Right atrium auricular region (tissue), 2 donors: Measurements from ENCODE around the gene SIPA1L3. TPM values are rescaled to one million over a fixed set of nuclear protein-coding genes. Genes with fewer than 3 reads are reported as not detected.

Experiments used
- DNase-seq: peaks from one replicate; pipeline ENCODE4 v3.0.0-alpha.2; 2019; ENCODE audit warnings: low spot score
- H3K27ac ChIP-seq, 2 donors: fragments of 200-600 bp; sonication (generic); 1 replicate in 1 of 2; 2 replicates in 1 of 2; pipeline ENCODE4 v1.5.1; 2016 to 2019
- H3K27me3 ChIP-seq, 2 donors: fragments of 200-600 bp; sonication (generic); one replicate each; pipeline versions ENCODE4 v1.5.1 to v1.6.0; 2017 to 2019
- H3K36me3 ChIP-seq: fragments of 200-600 bp; sonication (generic); one replicate; pipeline ENCODE4 v1.5.1; 2016
- H3K4me1 ChIP-seq, 2 donors: fragments of 200-600 bp; sonication (generic); one replicate each; pipeline versions ENCODE4 v1.5.1 to v1.6.0; 2017 to 2019
- H3K4me3 ChIP-seq, 2 donors: fragments of 200-600 bp; sonication (generic); 1 replicate in 1 of 2; 2 replicates in 1 of 2; pipeline ENCODE4 v1.5.1; 2017 to 2019; ENCODE audit warnings: mild to moderate bottlenecking in 1 of 2, moderate library complexity in 1 of 2
- H3K9me3 ChIP-seq, 2 donors: fragments of 200-600 bp; sonication (generic); one replicate each; pipeline ENCODE4 v1.5.1; 2019
- CTCF ChIP-seq, 2 donors: fragments of 200-600 bp; sonication (generic); IDR thresholded peaks; one replicate each; pipeline ENCODE4 v1.5.1; 2019; ENCODE audit warnings: antibody characterized with exemption in 2 of 2
- total RNA-seq, 2 donors: library from RNA; depleted of rRNA; stranded (reverse); fragments of >200 nt; gene quantifications; one replicate each; pipeline ENCODE4 v1.1.0, GENCODE V29; 2016

SIPA1L3 gene
- total RNA-seq, 2 donors from 2014 or later, result 10.7 to 19.6 TPM

DNA sequence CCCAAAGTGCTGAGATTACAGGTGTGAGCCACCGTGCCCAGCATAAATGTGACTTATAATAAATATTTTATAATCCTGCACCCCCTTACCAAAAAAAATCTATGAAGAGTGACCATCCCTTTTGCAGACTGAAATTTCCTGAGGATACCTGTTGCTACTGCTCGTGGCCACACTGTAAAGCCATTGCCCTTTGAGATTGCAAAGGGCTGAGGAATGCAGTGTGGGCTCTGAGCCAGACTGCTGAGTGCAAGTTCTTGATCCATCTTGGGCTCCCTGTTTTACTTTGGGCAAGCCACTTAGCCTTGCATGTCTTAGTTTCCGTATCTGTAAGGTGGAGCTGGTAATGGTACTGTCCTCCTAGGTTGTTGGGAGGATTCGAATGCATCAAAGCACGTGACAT, 23.4 kb downstream of the SIPA1L3 start:
- H3K9me3 ChIP-seq, result peaks cover 0 to 6% of the 10 kb centered on the region in 2 donors
- H3K4me1 ChIP-seq, result peaks cover 0 to 35% of the 10 kb centered on the region in 2 donors
- no peak for TF ChIP-seq CTCF (IDR thresholded peaks at IDR 0.05)
- no peak for DNase-seq
- H3K36me3 ChIP-seq, result no peaks in the 10 kb centered on the region
- no peaks in the 10 kb centered on the region for H3K27me3 ChIP-seq
- no peak overlapping the region for H3K27ac ChIP-seq
- no peak overlapping the region for H3K4me3 ChIP-seq

DNA sequence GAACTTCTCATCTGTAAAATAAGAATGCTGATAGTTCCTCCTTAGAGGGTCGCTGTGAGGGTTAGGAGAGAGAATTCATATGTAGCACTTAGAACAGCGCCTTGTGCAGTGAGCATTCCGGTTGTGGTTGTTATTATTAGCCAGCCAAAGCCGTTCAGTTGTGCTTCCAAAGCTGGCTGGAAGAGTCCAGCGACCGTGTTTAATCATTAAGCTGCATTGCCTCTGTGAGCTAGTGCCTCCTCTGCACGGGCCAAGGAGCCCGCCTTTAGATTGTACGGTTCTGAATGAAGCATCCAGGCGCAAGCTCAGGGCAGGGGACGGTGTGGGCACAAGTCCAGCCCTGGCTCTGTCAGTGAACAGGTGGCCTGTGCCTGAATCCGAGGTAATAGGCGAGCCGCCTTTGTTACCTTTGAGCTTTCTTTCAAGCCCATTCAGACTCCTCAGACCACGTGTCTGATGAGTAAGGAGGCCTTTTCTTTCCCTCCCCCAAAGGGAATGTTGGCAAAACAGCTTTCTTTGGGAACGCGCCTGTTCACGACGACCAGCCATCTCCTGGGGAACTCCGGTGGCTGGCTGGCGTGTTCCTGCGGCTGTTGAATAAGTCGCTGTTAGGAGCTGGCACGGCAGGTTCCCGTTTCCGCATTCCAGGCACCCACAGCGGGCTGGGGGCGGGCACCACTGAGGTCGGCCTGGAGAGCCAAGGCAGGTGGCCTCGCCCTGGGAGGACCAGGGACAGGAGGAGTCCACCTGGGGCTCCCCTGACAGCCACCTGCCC, 25.1 kb downstream of the SIPA1L3 start:
- Histone ChIP-seq H3K9me3 (peaks cover 0 to 14% of the 10 kb centered on the region in 2 donors), H3K27me3 (no peaks in the 10 kb centered on the region), H3K27ac (no peak overlapping the region), H3K4me3 (no peak overlapping the region), H3K36me3 (no peaks in the 10 kb centered on the region), H3K4me1 (peaks cover 0 to 35% of the 10 kb centered on the region in 2 donors)
- peak; percentile 67 for DNase-seq
- TF ChIP-seq CTCF (IDR thresholded peaks at IDR 0.05), result no peak

DNA sequence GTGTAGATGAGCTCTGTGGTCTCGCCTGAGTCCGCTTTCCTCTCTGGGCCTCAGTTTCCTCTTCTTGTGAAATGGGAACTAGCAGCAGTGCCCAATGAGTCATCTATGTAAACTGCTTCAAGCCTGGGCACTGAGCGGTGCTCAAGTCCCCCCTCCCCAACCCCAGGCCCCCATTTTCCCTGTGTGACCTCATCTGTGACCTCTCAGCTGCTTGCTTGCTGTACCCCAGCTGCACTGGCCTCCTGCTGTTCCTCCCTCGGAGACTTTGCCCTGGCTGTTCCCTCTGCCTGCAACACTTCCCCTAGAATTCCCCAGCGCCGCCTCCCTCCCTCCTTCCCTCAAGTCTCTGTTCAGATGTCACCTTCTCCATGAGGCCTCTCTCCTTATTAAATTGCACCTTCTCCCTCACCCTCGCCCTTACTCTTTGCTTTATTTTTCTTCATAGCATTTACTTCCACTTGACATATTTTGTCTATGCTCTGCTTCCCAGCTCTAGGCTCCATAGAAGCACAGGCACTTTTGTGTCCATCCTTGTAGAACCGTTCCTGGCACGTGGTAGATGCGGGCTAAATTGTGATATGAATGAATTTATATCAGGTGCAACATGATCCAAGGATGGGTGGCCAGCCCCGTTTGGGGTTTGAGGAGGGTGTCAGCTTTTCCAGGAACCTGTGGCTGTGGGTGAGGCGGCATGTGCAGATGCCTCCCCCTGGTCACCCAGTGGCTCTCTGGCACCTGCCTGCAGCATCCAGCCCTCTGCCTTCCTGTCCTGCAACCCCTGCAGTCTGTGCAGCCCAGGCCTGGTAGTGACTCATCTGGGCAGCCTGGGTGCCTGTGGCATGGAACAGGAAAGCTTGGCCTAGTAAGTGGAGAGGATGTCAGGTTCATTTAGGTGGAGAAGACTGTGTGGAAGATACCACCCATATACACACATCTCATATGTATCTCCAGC, 26.3 kb downstream of the SIPA1L3 start:
- H3K4me3 ChIP-seq, result no peak overlapping the region
- no peak for DNase-seq
- H3K27ac ChIP-seq, result peak overlapping the region in 1 of 2 donors; percentile 41
- H3K9me3 ChIP-seq, result peaks cover 0 to 14% of the 10 kb centered on the region in 2 donors
- peaks cover 0 to 35% of the 10 kb centered on the region in 2 donors for H3K4me1 ChIP-seq
- no peaks in the 10 kb centered on the region for H3K27me3 ChIP-seq
- no peaks in the 10 kb centered on the region for H3K36me3 ChIP-seq
- TF ChIP-seq CTCF (IDR thresholded peaks at IDR 0.05), result no peak

DNA sequence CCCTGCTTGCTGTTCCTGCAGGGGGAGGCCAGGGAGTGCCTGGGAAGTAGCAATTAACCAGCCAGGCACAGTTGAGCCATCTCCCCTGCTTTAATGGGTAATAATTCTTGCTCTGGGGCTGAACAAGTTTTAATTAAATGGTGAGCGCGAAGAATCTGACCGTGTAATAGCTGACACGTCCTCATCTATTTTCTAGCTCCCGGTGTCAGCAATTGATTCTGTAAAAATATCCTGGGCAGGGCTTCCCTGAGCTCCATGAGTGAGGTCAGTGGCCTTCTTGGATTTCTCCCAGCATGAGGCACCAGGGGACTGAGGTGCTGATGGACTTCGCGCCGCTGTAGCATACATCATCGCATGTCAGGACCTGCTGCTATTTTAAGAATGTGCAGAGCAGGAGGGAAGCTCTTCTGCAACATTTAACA, 26.9 kb downstream of the SIPA1L3 start:
- H3K27me3 ChIP-seq, result no peaks in the 10 kb centered on the region
- H3K36me3 ChIP-seq, result no peaks in the 10 kb centered on the region
- H3K9me3 ChIP-seq, result peaks cover 0 to 14% of the 10 kb centered on the region in 2 donors
- TF ChIP-seq CTCF (IDR thresholded peaks at IDR 0.05), result no peak
- H3K4me3 ChIP-seq, result no peak overlapping the region
- no peak for DNase-seq
- H3K27ac ChIP-seq, result peak overlapping the region in 1 of 2 donors; percentile 41
- peaks cover 0 to 35% of the 10 kb centered on the region in 2 donors for H3K4me1 ChIP-seq

GRCh38 chr19:37935341-37935740, 28.3 kb downstream of the SIPA1L3 start:
- Histone ChIP-seq H3K36me3 (no peaks in the 10 kb centered on the region), H3K4me3 (no peak overlapping the region), H3K9me3 (peaks cover 0 to 14% of the 10 kb centered on the region in 2 donors), H3K4me1 (peaks cover 0 to 35% of the 10 kb centered on the region in 2 donors), H3K27ac (no peak overlapping the region), H3K27me3 (no peaks in the 10 kb centered on the region)
- TF ChIP-seq CTCF (IDR thresholded peaks at IDR 0.05), result no peak
- no peak for DNase-seq
